ENCODE data around the gene CYBC1. TPM values are rescaled to one million over a fixed set of nuclear protein-coding genes. Genes with fewer than 3 reads are reported as not detected.

Gene CYBC1
- polyA plus RNA-seq, 3 donors, result 160 to 225 (median 217) TPM

DNA sequence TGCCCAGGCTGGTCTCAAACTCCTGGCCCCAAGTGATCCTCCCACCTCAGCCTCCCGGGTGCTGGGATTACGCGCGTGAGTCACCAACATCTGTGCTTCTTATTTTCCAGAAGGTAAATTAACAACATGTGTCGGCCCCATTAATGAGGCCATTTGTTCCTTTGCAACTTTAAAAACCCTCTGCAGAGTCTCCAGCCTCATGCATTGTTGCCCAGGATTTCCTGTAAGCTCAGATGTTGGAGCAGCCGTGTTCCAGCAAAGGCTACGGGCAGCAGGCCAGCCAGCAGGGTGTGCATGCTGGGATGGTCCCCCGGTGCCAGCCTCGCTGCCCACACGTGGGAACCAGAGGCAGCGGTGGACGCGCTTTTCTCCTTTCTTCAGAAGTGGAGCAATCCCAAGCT lies 51.5 kb downstream of the CYBC1 start:
- Histone ChIP-seq H3K4me1 (ENCODE audit: control insufficient read depth in 1 of 2, insufficient read depth in 2 of 2, low read length in 2 of 2) (peaks cover 28 to 30% of the 10 kb centered on the region in 2 donors), H3K36me3 (replicated peaks in 1 of 2; ENCODE audit: control insufficient read depth in 1 of 2, insufficient read depth in 2 of 2, low read length in 2 of 2) (peaks cover 10% of the 10 kb centered on the region in 2 donors), H3K4me3 (replicated peaks in 1 of 3; ENCODE audit: low read depth in 2 of 3, low read length in 3 of 3) (no peak overlapping the region), H3K27ac (ENCODE audit: low read depth in 1 of 2, low read length in 2 of 2) (no peak overlapping the region), H3K9ac (ENCODE audit: insufficient read depth, low read length, poor library complexity, severe bottlenecking) (peak overlapping the region; percentile 0), H3K79me2 (ENCODE audit: insufficient read depth, low read length) (no peaks in the 10 kb centered on the region), H2AFZ (ENCODE audit: insufficient read depth, low read depth, low read length, poor library complexity, severe bottlenecking) (no peak overlapping the region), H3K4me2 (replicated peaks; ENCODE audit: extremely low read depth, low read length, poor library complexity, severe bottlenecking) (no peak overlapping the region), H3K27me3 (ENCODE audit: control insufficient read depth in 2 of 2, insufficient read depth in 2 of 2, low read length in 2 of 2) (no peaks in the 10 kb centered on the region), H3K9me3 (replicated peaks in 1 of 2; ENCODE audit: control insufficient read depth in 1 of 2, insufficient read depth in 1 of 2, low read length in 2 of 2) (no peaks in the 10 kb centered on the region), H4K20me1 (ENCODE audit: insufficient read depth, low read length) (no peaks in the 10 kb centered on the region)
- H3K36me3 Mint-ChIP-seq, result peaks cover 25 to 49% of the 10 kb centered on the region in 2 donors
- DNase-seq, result no peak
- intact Hi-C loops (cut with micrococcal nuclease), result no loop called here
- peaks cover 1 to 6% (median 3%) of the 10 kb centered on the region in 3 donors for H3K27me3 Mint-ChIP-seq (ENCODE audit: low read depth in 3 of 3)
- no peak overlapping the region for H3K4me3 Mint-ChIP-seq
- TF ChIP-seq, protein P1, sequence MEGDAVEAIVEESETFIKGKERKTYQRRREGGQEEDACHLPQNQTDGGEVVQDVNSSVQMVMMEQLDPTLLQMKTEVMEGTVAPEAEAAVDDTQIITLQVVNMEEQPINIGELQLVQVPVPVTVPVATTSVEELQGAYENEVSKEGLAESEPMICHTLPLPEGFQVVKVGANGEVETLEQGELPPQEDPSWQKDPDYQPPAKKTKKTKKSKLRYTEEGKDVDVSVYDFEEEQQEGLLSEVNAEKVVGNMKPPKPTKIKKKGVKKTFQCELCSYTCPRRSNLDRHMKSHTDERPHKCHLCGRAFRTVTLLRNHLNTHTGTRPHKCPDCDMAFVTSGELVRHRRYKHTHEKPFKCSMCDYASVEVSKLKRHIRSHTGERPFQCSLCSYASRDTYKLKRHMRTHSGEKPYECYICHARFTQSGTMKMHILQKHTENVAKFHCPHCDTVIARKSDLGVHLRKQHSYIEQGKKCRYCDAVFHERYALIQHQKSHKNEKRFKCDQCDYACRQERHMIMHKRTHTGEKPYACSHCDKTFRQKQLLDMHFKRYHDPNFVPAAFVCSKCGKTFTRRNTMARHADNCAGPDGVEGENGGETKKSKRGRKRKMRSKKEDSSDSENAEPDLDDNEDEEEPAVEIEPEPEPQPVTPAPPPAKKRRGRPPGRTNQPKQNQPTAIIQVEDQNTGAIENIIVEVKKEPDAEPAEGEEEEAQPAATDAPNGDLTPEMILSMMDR (IDR thresholded peaks at IDR 0.05), result no peak
- H3K9me3 Mint-ChIP-seq, result no peaks in the 10 kb centered on the region
- WGBS (ENCODE audit: insufficient coverage), result 33% methylated on average over 13 of the region's 13 CpGs
- H3K4me1 Mint-ChIP-seq, result peaks cover 27% of the 10 kb centered on the region
- H3K27ac Mint-ChIP-seq, result peak overlapping the region in 1 of 7 donors; percentile 40

DNA sequence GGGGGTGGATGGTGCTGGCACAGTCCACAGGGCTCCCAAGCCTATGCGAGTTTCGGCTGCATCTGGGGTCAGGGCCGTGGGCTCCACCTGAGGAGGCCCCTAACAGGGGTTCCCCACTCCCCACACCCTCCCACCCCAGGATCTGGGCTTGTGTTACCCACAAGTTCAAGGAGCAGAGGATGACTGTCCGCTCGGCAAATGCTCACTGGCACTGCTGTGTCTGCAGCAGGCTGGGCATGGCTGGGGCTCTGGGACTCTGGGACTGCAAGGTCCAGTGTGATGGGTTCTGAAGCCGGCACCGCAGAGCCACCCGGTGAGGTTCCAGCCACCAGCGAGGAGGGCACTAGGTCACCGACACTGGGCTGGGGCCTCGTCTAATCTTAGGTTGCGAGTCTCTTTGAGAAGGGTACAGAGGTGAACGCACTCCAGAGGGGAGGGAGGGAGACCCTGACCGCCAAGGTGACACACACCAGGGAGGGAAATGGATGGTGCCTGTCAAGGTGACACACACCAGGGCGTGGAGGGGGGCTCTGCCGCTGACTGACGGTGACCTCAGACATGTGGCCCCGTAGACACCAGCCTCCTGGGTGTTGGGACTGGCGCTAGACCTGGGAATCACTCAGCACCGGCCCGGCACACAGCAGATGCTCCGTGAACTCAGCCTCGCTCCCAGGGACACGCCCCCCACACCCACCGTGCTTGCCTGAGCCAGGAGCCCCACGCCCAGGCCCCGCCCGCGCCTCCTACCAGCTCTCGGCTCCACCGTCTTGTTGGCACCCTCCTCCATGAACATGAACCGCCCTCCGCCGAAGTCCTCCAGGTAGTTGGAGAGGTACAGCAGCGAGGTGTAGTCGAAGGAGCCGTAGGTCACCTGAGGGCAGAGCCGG lies 52.9 kb downstream of the CYBC1 start:
- TF ChIP-seq, protein P1 (IDR thresholded peaks at IDR 0.05), result no peak
- no peak overlapping the region for H3K4me3 ChIP-seq (replicated peaks in 1 of 3; ENCODE audit: low read depth in 2 of 3, low read length in 3 of 3)
- DNase-seq, result no peak
- 94% methylated on average over 35 of the region's 38 CpGs for WGBS (ENCODE audit: insufficient coverage)
- no peak overlapping the region for H3K4me2 ChIP-seq (replicated peaks; ENCODE audit: extremely low read depth, low read length, poor library complexity, severe bottlenecking)
- no peak overlapping the region for H3K9ac ChIP-seq (ENCODE audit: insufficient read depth, low read length, poor library complexity, severe bottlenecking)
- no peaks in the 10 kb centered on the region for H3K9me3 ChIP-seq (replicated peaks in 1 of 2; ENCODE audit: control insufficient read depth in 1 of 2, insufficient read depth in 1 of 2, low read length in 2 of 2)
- Mint-ChIP-seq H3K9me3 (no peaks in the 10 kb centered on the region), H3K27me3 (ENCODE audit: low read depth in 3 of 3) (peaks cover 1 to 6% (median 6%) of the 10 kb centered on the region in 3 donors), H3K36me3 (peaks cover 24 to 49% of the 10 kb centered on the region in 2 donors), H3K4me3 (no peak overlapping the region), H3K27ac (no peak overlapping the region), H3K4me1 (peaks cover 27% of the 10 kb centered on the region)
- H3K36me3 ChIP-seq (replicated peaks in 1 of 2; ENCODE audit: control insufficient read depth in 1 of 2, insufficient read depth in 2 of 2, low read length in 2 of 2), result peaks cover under 1 to 8% of the 10 kb centered on the region in 2 donors
- H2AFZ ChIP-seq (ENCODE audit: insufficient read depth, low read depth, low read length, poor library complexity, severe bottlenecking), result no peak overlapping the region
- no peaks in the 10 kb centered on the region for H3K79me2 ChIP-seq (ENCODE audit: insufficient read depth, low read length)
- no peaks in the 10 kb centered on the region for H4K20me1 ChIP-seq (ENCODE audit: insufficient read depth, low read length)
- H3K27ac ChIP-seq (ENCODE audit: low read depth in 1 of 2, low read length in 2 of 2), result no peak overlapping the region
- H3K4me1 ChIP-seq (ENCODE audit: control insufficient read depth in 1 of 2, insufficient read depth in 2 of 2, low read length in 2 of 2), result peaks cover 28 to 30% of the 10 kb centered on the region in 2 donors
- intact Hi-C loops (cut with micrococcal nuclease), result no loop called here
- H3K27me3 ChIP-seq (ENCODE audit: control insufficient read depth in 2 of 2, insufficient read depth in 2 of 2, low read length in 2 of 2), result no peaks in the 10 kb centered on the region
